Fibroblast of the aortic adventitia (primary cell): Measurements from ENCODE around the gene TOGARAM2. TPM values are rescaled to one million over a fixed set of nuclear protein-coding genes. Genes with fewer than 3 reads are reported as not detected.

Experiments
- DNase-seq: peaks from one replicate; pipeline ENCODE4 v3.0.0-alpha.2; 2010; ENCODE audit warnings: low read depth
- H3K4me3 ChIP-seq: 2 replicates; pipeline ENCODE4 v1.5.1; 2011; ENCODE audit warnings: low read depth, mild to moderate bottlenecking, control low read depth, low read length, moderate library complexity
- total RNA-seq: library from RNA; depleted of rRNA; stranded (reverse); fragments of >200 nt; gene quantifications from 2 replicates; pipeline ENCODE4 v1.2.3, GENCODE V29; 2012; ENCODE audit warnings: low replicate concordance
- TF ChIP-seq, protein P1 (sequence below): IDR thresholded peaks from 2 replicates; pipeline ENCODE4 v1.5.1; 2011; ENCODE audit warnings: mild to moderate bottlenecking, low read length, control low read depth, inconsistent platforms; ENCODE audit not compliant: insufficient read depth

Gene TOGARAM2
- total RNA-seq, 1 donor = under 0.01 TPM

DNA sequence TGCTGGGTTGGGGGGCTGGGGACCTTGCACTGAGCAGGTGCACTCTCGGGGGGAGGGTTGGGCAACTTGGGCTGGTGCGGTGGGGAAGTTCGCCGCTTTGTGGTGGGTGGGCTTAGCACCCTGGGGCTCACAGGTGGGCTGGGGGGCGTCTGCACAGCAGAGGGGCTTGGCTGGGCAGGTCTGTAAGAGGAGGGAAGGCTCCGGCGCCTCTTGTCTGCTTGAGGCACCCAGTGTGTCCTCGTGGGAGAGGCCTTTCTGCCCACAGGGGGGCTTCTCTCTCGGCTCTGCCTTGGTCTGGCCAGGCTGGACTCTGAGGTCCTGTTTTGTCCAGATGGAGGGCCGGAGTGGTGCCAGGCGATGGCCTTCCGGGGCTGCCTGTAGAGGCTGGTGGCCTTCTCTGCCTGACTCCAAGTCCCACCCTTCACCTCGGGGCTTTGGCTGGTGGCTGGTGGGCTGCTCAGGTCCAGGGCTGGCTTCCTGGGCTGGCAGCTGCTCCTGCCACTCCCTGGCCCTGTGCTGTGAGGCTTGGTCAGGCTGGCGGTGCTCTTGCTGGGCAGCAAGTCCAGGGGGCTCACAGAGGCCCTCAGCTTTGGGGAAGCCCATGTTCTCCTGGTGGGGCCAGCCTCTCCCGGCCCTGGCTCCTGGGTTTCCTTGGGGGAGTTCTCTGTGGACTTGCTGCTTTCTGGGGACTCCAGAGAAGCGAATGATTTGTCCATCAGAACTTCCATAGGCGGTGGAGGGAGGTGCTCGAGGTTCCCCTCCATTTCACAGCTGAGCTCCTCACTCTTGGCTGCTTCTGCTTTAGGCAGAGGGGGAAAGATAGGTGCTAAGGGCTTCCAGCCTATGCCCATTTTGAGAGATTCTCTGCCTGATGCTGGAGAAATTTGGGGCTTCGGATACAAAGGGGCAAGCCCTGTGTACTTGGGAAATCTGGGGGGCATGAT is 90.2 kb downstream of the TOGARAM2 start:
- no peak for DNase-seq
- H3K4me3 ChIP-seq = no peak overlapping the region
- TF ChIP-seq, protein P1, sequence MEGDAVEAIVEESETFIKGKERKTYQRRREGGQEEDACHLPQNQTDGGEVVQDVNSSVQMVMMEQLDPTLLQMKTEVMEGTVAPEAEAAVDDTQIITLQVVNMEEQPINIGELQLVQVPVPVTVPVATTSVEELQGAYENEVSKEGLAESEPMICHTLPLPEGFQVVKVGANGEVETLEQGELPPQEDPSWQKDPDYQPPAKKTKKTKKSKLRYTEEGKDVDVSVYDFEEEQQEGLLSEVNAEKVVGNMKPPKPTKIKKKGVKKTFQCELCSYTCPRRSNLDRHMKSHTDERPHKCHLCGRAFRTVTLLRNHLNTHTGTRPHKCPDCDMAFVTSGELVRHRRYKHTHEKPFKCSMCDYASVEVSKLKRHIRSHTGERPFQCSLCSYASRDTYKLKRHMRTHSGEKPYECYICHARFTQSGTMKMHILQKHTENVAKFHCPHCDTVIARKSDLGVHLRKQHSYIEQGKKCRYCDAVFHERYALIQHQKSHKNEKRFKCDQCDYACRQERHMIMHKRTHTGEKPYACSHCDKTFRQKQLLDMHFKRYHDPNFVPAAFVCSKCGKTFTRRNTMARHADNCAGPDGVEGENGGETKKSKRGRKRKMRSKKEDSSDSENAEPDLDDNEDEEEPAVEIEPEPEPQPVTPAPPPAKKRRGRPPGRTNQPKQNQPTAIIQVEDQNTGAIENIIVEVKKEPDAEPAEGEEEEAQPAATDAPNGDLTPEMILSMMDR = no peak

DNA sequence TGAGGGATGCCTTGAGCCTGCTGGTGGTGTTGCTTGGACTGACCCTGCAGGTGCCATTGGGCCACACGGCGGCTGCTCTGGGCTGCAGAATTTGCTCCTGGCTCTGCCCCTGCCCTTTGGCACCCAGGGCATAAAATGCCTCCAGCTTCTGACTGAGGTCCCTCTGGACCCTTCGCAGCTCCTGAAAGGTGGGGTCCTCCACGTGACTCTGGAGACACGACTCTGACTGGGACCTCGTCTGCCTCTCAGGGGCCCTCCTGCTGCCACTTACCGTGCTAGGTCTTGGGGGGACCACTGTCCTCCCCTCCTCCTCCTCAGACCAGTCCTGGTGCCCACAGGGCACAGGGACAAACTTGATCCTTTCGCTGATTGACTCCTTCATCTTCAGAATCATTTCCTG is 91.2 kb downstream of the TOGARAM2 start:
- no peak overlapping the region for H3K4me3 ChIP-seq
- DNase-seq = no peak
- TF ChIP-seq, protein P1 = no peak

DNA sequence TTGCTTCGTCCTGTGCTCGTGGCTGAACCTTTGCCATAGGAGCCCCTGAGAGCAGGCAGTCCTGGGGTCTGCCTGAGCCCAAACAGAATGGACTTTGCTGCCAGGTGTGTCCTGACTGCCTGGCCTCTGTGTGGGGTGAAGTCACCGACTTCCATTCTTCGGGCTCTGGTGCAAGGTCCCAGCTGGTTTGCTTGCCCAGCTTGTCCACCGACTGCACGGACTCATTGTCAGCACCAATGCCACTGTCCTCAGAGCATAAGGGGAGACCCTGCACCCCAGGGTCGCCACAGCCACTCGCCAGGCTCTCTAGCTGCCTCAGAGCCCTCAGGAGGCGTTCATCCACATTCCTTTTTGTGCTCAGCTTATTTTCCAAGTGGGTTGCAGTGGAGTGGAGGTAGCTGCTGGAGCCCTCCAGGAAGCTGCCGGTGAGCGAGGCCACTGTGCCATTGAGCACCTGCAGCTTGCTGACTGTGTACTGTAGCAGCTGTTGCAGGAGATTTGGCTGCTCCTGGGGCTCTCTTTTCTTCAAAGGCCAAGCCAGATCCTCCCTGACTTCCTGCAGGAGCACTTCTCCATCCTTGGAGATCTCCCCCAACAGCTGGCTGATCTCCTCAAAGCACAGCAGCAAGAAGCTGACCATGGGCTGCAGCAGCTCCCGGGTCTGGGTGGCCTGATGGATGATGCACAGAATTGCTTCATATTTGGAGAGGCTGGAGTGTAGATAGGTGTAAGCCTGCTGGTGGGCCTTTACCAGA is 92.0 kb downstream of the TOGARAM2 start:
- no peak for DNase-seq
- TF ChIP-seq, protein P1 = no peak
- H3K4me3 ChIP-seq = no peak overlapping the region

DNA sequence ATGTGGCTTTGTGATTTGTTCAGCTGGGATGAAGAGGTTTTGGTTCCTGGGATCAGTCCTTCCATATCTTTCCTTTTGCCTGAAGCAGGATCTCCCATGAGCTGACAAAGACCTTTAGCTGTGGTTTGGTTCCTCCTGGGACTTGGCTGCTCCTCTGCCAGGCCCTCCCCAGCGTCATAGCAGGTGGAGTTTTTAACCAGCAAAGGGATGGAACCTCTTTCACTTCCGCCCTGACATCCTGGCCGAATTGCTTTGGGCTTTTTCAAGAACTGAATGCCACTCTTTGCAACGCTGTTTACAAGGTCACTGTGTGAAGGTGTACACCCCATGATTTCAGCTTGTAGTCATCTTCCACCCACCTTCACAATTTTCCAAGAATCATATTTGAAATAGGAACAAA is 92.8 kb downstream of the TOGARAM2 start:
- no peak overlapping the region for H3K4me3 ChIP-seq
- DNase-seq = no peak
- TF ChIP-seq, protein P1 = no peak

DNA sequence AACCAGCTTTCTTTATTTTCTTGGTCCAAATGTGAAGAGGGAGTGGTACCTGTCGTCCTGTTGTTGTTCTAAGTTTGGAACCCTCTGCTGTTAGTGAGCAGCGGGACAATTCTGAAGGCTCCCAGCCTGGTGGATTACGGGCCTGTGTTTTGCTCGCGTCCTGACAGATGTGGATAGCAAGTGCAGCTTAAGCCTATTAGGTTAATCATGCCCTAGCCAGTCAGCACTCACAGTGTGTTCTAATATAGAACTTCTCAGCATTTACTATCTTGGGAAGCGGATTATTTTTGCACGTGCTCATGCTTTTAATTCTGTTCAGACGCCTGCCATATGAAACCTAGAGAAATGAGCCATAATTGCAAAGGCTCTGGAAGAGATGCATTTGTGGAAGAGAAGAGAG is 93.3 kb downstream of the TOGARAM2 start, which contains the start of gene PCARE:
Gene PCARE, minus strand, starts transcription at position 113 of the 400 bp plus-strand sequence. CDS start 262 bp downstream, outside the sequence.
- TF ChIP-seq, protein P1 = no peak
- DNase-seq = no peak
- no peak within 1 kb of the TSS for H3K4me3 ChIP-seq

DNA sequence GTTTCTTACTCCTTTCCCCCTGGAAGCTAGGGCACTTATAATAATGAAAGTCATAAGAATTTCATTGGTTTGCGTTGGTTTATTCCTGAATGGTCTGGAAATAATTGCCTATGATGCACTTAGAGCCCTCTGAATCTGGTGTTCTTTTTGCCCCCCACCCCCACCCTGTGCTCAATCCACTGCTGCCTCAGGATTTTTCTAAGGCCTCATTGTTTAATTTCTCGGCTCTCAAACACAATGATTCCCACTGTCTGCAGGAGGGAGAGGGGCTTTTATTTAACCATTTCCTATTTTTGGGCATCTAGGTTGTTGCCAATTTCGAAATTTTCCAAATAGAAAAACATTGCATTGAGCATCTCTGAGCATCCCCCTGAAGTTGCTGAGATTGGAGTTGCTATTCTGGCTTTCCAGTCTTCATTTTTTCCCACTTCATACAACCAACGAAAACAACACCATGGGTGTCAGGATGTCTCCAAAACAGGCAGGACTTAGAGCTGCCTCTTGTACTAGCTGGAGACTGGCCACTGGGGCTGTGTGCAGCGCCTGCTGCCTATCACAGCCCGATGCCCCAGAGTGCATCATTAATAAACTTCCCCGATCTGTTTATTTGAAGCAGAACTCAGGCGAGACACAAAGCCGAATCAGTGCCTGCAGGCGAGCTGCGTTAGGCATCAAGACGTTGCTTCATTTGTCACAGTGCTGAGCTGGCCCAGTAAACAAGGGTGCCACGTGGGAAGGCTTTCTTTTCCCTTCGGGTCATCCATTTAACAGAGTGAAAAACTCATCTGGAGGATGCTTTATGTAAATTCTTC is 95.0 kb downstream of the TOGARAM2 start:
- no peak for DNase-seq

More for the DNA sequence above, 95.0 kb downstream of the TOGARAM2 start:
- H3K4me3 ChIP-seq = no peak overlapping the region
- TF ChIP-seq, protein P1 = no peak
